Stimulated activated CD8-positive, alpha-beta memory T cell treated with anti-CD3 and anti-CD28 coated beads, Interleukin-15, amount 100 ng/mL, for 4 hours (primary cell): ENCODE measurements around the gene SCYGR1.
"Not testable (repeated sequence)": the region's sequence is repeated elsewhere in the genome, so short reads cannot be mapped to it uniquely, and the experiment has no call there.

ENCODE experiments used
- DNase-seq, 2 donors: peaks; one replicate each; pipeline ENCODE4 v3.0.0-alpha.2; 2020; ENCODE audit warnings: low read depth in 2 of 2

The SCYGR1 gene

DNA sequence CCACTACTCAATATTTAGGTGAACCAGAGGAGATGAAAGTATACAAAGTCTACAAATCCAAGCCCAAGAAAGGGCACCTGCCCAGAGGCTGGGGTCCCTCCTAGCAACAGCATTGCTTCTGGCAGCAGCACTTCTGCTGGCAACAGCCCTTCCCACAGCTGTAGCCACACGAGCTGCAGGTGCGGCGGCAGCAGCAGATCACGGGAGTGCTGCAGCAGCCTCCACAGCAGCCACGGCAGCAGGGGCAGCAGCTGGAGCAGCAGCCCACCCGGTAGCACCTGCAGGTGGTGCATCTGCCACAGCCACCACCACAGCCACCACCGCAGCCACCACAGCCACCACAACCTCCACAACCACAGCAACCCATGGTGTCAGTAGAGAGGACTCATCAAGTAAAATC lies at the start of gene SCYGR1:
Gene SCYGR1 (minus strand): TSS at position 367 of the 400 bp plus-strand sequence. CDS start 0 bp downstream, at position 367.
- not testable (repeated sequence) for DNase-seq

DNA sequence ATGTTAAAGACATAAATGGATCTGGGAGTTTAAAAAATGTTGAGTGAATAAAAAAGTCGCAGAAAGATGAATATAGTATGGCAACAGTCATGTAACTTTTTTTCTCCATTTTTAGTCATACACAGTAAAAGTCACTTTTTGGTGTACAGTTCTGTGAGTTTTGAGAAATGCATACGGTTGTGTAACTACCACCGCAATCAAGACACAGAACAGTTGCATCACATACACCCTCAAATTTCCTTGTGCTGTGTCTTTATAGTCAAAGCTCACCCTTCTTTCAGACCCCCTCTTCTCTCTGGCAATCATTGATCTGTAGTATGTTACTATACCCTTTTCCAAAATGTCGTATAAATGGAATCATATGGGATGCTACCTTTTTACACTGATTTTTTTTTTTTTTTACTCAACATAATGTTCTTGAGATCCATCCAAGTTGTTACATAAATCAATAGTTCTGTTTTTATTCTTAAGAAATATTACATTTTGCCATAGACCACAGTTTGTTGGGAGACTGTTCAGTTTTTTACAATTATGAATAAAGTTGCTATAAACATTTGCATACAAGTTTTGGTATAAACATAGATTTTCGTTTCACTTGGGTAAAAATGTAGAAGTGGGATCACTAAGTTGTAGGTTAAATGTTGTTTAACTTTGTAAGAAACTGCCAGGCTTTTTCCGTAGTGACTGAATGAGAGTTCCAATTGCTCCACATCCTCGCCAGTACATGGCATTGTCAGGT lies 48.9 kb upstream of the SCYGR1 start:
- DNase-seq = no peak

DNA sequence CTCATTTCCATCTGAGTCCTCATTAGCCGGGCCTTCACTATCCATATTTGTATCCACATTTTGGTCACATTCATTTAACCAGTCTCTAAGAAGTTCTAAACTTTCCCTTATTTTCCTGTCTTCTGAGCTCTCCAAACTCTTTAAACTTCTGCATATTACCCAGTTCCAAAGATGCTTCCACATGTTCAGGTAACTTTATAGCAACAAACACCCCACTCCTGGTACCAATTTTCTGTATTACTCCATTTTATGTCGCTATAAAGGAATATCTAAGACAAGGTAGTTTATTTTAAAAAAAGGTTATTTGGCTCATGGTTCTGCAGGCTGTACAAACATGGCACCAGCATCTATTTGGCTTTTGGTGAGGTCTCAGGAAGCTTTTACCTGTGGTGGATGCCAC lies 45.4 kb upstream of the SCYGR1 start:
- DNase-seq = no peak

DNA sequence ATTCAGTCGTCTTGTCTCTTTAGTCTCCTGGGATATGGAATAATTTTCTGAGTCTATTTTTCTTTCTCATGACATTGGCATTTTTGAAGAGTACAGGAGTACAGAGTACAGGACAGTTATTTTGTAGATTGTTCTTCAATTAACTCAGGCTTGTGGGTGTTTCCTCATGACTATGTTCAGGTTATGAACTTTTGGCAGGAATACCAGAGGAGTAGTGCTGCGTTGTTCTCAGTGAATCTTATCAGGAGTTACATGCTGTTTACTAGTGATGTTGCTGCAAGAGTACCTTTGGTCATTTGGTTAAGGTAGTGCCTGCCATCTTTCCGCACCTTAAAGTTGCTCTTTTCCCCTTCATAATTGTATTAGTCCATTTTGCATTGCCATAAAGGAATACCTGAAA lies 42.9 kb upstream of the SCYGR1 start:
- DNase-seq = no peak

DNA sequence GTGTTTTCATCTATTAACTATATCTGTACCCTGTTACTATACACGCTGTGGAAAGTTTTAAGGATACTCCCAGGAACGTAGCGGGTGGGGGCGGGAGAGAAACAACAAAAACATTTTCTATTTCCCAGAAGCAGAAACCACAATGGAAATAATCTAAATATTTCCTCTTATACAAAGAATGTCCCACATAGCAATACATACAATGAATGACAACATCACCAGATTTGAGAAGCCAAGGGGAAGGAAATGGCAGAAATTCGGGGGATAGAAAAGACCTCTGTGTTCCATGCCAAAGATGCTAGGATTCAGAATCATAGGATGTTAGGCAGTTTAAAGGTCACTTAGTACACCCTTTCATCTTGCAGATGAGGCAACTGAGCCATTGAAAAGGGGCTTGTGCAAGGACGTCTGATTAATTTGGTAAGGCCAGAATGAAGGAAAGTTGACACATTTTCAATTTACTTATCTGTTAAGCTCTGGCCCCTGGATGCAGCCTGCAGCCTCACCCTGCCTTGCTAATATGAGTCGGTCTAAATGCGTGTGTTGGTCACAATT lies 41.1 kb upstream of the SCYGR1 start:
- DNase-seq = no peak

DNA sequence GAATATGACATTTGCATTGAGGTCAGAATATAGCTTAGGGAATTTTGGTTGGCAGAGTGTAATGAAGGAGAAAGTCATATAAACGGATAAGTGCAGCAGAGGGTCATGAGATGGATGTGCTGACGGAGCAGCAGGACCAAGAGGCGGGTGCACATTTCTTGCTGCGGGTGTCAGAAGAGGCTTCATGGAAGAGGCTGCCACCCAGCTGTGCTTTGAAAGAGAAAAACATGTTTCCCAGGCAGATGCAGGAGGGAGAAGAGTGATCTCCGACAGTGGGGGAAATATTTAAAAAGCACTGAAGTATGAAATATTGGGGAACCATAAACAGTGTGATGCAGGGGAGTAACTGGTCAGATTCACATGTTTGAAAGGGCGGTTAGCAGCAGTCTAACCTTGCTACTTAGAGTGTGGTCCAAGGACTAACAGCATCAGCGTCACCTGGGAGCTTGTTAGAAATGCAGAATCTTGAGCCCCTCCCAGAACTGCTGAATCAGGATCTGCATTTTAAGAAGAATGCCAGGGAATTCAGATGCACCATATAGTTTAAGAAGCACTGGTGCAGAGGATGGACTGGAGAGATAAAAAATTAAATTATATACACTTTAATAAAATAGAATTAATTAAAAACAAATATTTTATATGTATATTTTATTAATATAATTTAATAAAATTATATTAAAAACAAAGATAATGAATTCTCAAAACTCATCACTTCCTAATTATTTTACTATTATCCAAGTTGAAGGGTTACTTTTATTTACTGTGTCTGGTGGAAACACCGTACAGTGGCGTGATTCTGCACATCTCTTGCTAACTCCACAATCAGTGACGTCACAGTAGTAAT lies 36.1 kb upstream of the SCYGR1 start:
- no peak for DNase-seq

DNA sequence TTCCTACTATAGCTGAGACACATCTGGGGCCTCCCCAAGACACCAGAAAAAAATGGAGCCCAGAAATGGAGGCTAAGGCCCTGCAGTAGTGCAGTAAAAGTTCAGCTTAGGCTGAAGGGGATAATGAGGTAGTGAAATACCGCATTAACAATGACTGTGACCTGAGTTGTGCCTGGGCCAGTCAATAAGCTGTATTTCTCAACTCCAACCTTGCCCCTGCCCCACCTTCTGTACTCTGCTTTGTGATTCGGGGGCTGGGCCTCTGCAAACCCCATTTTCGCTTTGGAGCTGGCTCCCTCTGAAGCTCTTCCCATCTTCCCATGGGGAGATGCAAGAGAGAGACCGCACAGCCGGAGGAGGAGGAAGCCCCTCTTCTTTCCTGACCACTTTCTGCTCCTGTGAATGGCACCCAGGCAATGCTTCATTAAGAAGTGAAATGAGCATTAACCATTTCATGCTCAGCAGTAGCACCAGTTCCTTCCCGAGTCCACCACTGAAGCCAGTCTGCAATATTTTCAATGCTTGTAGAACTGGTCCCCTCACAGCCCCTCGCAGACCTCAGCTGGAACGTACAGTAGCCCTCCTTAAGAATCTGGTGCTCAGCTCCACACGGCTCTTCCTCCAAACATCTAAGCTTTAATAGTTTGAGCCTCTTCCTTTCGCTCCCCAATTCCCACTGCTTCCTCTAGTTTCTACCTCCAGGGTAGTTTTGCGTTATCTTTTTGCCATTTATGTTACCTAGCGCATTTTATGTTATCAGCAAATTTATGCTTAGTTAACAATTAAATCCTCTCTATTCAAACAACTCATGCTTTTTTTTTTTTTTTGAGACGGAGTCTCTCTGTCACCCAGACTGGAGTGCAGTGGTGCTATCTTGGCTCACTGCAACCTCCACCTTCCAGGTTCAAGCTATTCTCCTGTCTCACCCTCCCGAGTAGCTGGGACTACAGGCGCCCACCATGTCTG lies 32.6 kb upstream of the SCYGR1 start:
- no peak for DNase-seq

- no peak for DNase-seq
These were observed 29.0 kb upstream of the SCYGR1 start for GRCh38 chr2:227416701-227417100.

- DNase-seq = no peak
These were observed 28.0 kb upstream of the SCYGR1 start for GRCh38 chr2:227415538-227416424.

- no peak for DNase-seq
These were observed 27.1 kb upstream of the SCYGR1 start for GRCh38 chr2:227414846-227415245.

GRCh38 chr2:227413371-227413770 lies 25.6 kb upstream of the SCYGR1 start:
- no peak for DNase-seq

DNA sequence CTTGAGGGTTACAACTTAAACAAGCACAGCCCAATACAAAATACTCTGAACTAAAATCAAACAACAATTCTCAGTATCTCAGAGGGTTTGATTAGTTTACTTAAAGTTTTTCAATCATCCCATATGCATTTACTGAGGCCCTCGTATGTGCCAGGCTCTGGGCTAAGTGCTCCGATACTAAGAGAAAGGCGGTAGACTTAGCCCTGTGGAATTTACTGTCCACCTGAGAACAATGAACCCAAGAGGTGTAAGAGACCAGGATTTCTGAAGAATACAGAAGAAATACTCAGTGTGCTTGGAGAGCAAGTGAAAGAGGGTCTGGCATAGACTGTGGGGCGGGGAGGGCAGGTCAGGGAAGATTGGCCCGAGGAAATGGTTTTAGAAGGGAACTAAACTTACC lies 25.1 kb upstream of the SCYGR1 start:
- no peak for DNase-seq

DNA sequence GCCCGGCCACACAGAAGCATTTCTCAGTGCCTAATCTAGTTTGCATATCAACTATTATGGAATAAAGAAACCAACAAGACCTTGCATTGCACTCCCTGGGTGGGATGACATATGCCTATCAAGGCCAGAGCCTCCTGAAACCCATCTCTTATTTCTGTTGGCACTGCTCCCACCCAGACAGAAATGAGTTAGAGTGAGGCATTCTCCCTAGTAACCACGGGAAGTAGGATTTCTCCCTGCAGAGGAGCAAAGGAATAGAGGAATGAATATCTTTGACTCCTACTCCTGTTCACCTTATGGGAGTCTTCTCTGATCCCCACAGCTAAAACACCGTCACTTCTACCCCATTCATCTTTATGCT lies 24.2 kb upstream of the SCYGR1 start:
- DNase-seq = no peak

DNA sequence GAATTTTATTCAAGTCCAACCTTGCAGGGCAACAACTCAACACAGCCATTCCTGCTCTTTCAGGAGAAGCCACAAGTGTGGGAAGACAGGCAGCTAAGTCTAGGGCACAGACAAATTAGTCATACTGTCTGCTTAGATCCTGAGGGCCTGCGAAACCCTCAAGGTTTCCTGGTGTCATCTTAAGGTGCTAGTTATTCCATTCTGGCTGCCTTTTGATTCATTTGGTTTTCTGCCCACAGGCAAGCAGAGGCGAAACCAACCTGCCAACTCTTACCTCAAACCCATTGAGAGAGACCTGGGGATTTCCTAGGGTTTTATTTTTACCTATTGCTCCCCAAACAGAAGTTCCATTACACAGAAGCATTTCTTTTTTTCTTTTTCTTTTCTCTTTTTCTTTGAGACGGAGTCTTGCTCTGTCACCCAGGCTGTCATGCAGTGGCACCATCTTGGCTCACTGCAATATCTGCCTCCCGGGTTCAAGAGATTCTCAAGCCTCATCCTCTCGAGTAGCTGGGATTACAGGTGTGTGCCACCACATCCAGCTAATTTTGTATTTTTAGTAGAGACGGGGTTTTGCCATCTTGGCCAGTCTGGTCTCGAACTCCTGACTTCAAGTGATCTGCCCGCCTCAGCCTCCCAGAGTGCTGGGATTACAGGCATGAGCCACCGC lies 23.7 kb upstream of the SCYGR1 start:
- DNase-seq = peak; percentile 14 to 40

DNA sequence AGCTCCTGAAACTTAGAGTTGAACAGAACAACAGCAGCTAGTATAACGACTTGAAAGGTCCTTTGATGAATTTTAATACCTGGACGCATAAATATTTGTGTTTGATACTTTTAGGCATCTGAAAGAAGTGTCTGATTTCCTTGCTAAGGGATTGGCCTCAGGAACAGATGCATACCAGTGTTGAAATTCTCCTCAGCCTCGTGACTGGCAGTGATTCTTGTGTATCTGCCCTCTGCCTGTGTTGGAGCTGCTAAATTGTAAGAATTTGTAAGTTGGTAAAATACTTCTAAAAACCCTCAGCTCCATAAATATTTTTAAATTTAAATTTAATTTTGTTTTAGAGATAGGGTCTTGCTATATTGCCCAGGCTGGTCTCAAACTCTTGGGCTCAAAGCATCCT lies 22.4 kb upstream of the SCYGR1 start:
- no peak for DNase-seq

GRCh38 chr2:227407591-227408151 lies 19.9 kb upstream of the SCYGR1 start:
- no peak for DNase-seq

DNA sequence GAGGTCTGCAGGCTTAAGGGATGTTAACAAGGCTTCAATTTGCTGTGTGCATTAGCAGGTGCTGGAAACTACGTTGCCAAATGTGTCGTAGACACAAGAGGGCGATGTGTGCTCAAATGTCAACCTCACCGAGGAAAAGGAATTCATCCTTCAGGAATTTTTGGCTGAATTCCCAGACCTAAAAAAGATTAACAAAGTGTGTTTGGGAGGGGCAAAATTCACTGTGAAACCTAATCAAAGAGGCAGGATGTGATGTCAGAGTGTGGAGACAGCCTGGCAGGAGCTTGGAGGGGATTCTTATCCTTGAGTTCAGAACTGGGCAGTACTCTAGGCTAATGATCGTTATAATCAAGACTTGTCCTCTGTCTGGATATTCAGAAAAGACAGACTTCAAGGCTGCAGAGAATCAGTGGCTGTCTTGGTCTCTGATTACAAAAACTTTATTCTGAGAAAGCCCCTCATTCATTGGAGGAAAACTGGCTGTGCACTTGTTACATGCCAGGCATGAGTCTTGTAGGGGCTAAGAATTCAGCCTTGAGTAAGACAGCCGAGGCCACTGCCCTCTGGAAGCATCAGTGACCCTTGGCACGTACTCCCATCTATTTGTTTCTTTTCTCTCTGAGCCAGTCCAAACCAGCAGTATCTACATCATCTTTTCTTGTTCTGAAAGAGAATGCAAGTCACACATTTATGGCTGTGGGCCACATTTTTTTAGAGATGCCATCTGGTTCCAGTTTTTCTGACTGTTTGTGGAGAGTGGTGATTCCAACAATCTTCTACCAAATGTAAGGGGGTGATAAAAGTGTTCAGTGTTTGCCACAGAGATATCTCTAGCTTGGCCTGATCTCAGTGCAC lies 18.7 kb upstream of the SCYGR1 start:
- DNase-seq = no peak

GRCh38 chr2:227404585-227405271 lies 17.0 kb upstream of the SCYGR1 start:
- DNase-seq = no peak
